ENCODE data around the gene TPRX1. TPM values are rescaled to one million over a fixed set of nuclear protein-coding genes. Genes with fewer than 3 reads are reported as not detected.
A peak's percentile ranks its signal among the peaks of the same experiment; 100 is the strongest.

The TPRX1 gene
- total RNA-seq, 1 experiment from 2014 or later: not detected

- Histone ChIP-seq H3K27ac (no peak overlapping the region), H3K27me3 (ENCODE audit: insufficient read depth, low read depth) (peaks cover 44% of the 10 kb centered on the region), H3K4me3 (no peak overlapping the region), H3F3A (ENCODE audit: insufficient read depth, low read depth) (no peaks in the 10 kb centered on the region; the same call in 1 of the 2 replicates), H3K36me3 (ENCODE audit: low read depth) (no peaks in the 10 kb centered on the region), H3K4me2 (no peak overlapping the region), H3K9me2 (ENCODE audit: insufficient read depth) (no peaks in the 10 kb centered on the region), H3K4me1 (replicated peaks; ENCODE audit: insufficient read depth) (peaks cover 13% of the 10 kb centered on the region; the same call in 1 of the 2 replicates), H3K9me3 (ENCODE audit: insufficient read depth, low read depth) (no peaks in the 10 kb centered on the region), H2AFZ (no peak overlapping the region), H4K20me1 (ENCODE audit: insufficient read depth) (no peaks in the 10 kb centered on the region), H3K79me2 (ENCODE audit: low read depth) (no peaks in the 10 kb centered on the region)
- intact Hi-C loops (cut with micrococcal nuclease; ENCODE audit: unreplicated experiment): no loop called here
- ChIA-PET CTCF (interaction anchor here (0.6 kb wide), 1 partner anchor 16 kb away, joined by 6 read pairs; no protein-coding TSS in a partner anchor), POLR2A (ENCODE audit: unreplicated experiment) (no interaction called here)
- no peak for DNase-seq
- TF ChIP-seq EZH2 (IDR thresholded peaks at IDR 0.05; ENCODE audit: low read depth): no peak
- TF ChIP-seq CTCF (conservative IDR thresholded peaks at IDR 0.05): no peak
- BruUV-seq (replicated peaks): no TSS peak
These were observed 44.1 kb upstream of the TPRX1 start for GRCh38 chr19:47848425-47848822.

DNA sequence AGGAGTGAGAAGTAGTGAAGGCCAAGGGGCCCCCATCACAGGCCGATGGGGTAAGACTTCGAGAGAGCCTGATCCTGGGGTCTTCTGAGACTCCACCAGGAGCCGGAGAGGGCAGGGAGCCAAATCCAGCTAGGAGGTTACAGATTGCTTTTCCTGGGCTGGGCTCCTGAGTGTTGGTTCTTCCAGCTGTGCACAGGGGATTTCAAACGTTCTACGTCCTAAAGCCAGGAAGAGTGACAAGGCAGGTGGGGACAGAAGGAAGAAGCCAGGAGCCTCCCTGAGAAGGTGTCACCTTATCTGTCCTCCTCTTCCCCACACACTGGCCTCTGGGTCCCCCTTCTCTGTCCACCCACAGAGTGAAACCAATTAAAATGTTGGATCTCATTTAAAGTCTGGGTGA is 38.6 kb upstream of the TPRX1 start:
- no peak overlapping the region for H3K27ac ChIP-seq
- no peak for DNase-seq
- peaks cover 9% of the 10 kb centered on the region; the same call in 1 of the 2 replicates for H3F3A ChIP-seq (ENCODE audit: insufficient read depth, low read depth)
- peaks cover 9% of the 10 kb centered on the region for H3K9me3 ChIP-seq (ENCODE audit: insufficient read depth, low read depth)
- no peaks in the 10 kb centered on the region for H3K36me3 ChIP-seq (ENCODE audit: low read depth)
- H3K79me2 ChIP-seq (ENCODE audit: low read depth): no peaks in the 10 kb centered on the region
- ChIA-PET CTCF (no interaction called here), POLR2A (ENCODE audit: unreplicated experiment) (no interaction called here)
- intact Hi-C loops (cut with micrococcal nuclease; ENCODE audit: unreplicated experiment): no loop called here
- H2AFZ ChIP-seq: no peak overlapping the region
- H3K4me2 ChIP-seq: no peak overlapping the region
- TF ChIP-seq CTCF (conservative IDR thresholded peaks at IDR 0.05) (no peak), EZH2 (IDR thresholded peaks at IDR 0.05; ENCODE audit: low read depth) (no peak)
- no TSS peak for BruUV-seq (replicated peaks)
- no peak overlapping the region for H3K4me3 ChIP-seq
- H3K9me2 ChIP-seq (ENCODE audit: insufficient read depth): no peaks in the 10 kb centered on the region
- H4K20me1 ChIP-seq (ENCODE audit: insufficient read depth): no peaks in the 10 kb centered on the region
- no peaks in the 10 kb centered on the region for H3K4me1 ChIP-seq (replicated peaks; ENCODE audit: insufficient read depth)
- H3K27me3 ChIP-seq (ENCODE audit: insufficient read depth, low read depth): peaks cover 44% of the 10 kb centered on the region

GRCh38 chr19:47839913-47840312 is 35.6 kb upstream of the TPRX1 start:
- peaks cover 49% of the 10 kb centered on the region for H3K27me3 ChIP-seq (ENCODE audit: insufficient read depth, low read depth)
- no peaks in the 10 kb centered on the region for H4K20me1 ChIP-seq (ENCODE audit: insufficient read depth)
- H2AFZ ChIP-seq: 0 out of 2 replicates have a peak overlapping the region, but pooled peaks have one; percentile 21
- no peak for TF ChIP-seq EZH2 (IDR thresholded peaks at IDR 0.05; ENCODE audit: low read depth)
- TF ChIP-seq CTCF (conservative IDR thresholded peaks at IDR 0.05): no peak
- H3K9me3 ChIP-seq (ENCODE audit: insufficient read depth, low read depth): peaks cover 11% of the 10 kb centered on the region
- DNase-seq: no peak
- H3K36me3 ChIP-seq (ENCODE audit: low read depth): no peaks in the 10 kb centered on the region
- CTCF ChIA-PET: no interaction called here
- intact Hi-C loops (cut with micrococcal nuclease; ENCODE audit: unreplicated experiment): no loop called here
- H3K4me2 ChIP-seq: no peak overlapping the region
- H3K9me2 ChIP-seq (ENCODE audit: insufficient read depth): no peaks in the 10 kb centered on the region
- POLR2A ChIA-PET (ENCODE audit: unreplicated experiment): no interaction called here
- H3K27ac ChIP-seq: no peak overlapping the region
- H3K4me1 ChIP-seq (replicated peaks; ENCODE audit: insufficient read depth): no peaks in the 10 kb centered on the region
- H3K79me2 ChIP-seq (ENCODE audit: low read depth): no peaks in the 10 kb centered on the region
- BruUV-seq (replicated peaks): no TSS peak
- no peak overlapping the region for H3K4me3 ChIP-seq
- H3F3A ChIP-seq (ENCODE audit: insufficient read depth, low read depth): peaks cover 14% of the 10 kb centered on the region; the same call in 1 of the 2 replicates
